OCI-LY3 (cell line): Measurements from ENCODE around the gene MKI67.

Experiments
- CTCF ChIP-seq: fragments of 200-600, 300-600 bp; sonication (generic); IDR thresholded peaks from 2 replicates; pipeline ENCODE4 v1.5.1; 2014; ENCODE audit warnings: antibody characterized with exemption, low read length, low read depth
- EZH2phosphoT487 ChIP-seq: fragments of 200-600 bp; shearing (Covaris generic); IDR thresholded peaks from 2 replicates; pipeline ENCODE4 v1.6.1; 2018; ENCODE audit warnings: antibody characterized with exemption, mixed run types, low read depth

DNA sequence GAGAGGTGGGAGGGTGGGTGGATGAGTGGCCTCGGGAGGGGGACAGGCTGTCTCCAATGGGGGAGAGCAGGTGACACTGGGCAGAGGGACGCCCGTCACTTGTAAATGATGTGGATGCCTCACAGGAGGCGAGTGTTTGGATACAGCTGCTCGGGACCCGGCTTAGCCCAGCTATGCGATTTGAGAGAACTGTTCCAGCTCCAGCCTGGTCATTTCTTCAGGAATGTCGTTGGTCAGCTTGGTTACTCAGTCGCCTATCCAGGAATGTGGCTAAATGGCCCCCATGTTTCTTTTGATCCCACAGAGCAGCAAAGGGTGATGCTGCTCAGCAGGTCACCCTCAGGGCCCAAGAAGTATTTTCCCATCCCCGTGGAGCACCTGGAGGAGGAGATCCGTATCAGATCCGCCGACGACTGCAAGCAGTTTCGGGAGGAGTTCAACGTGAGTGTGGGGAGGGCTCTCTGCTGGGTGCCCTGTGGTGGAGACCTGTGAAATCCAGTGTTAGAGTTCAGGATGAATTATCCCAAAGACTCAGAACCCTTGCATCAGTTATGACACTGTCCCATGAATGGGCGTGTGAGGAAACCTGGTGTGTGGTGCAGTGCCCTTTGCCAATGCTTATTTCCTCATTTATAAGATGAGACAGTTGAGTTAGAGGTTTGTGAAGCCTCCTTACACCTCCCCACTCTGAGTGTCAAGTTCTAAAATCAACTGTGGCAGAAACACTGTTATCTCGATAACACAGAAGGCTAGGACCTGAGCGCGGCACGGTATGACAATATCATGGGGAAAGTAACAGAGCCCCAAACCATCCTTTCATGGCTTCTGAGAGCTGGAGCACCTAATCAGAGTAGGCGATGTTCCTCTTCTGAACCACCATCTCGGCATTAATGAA lies 76.8 kb downstream of the MKI67 start:
- TF ChIP-seq CTCF (no peak), EZH2phosphoT487 (no peak)
